Caki2 (cell line): ENCODE results near the gene BMERB1. TPM values are rescaled to one million over a fixed set of nuclear protein-coding genes. Genes with fewer than 3 reads are reported as not detected.

Source experiments
- total RNA-seq: library from RNA; depleted of rRNA; stranded (reverse); fragments of >200 nt; shearing (Covaris generic); gene quantifications from 2 replicates; pipeline ENCODE4 v1.2.3, GENCODE V29; 2014; ENCODE audit warnings: low replicate concordance; rRNA removed

Gene BMERB1
- total RNA-seq, 1 experiment from 2014 or later = 68.5 TPM

Other genes with a start within 250 kb of the BMERB1 start
- gene NPIPA5, start 56.3 kb upstream of the BMERB1 start, total RNA-seq = 0.96 TPM in 1 of 2 replicates, not detected in the other
- not detected in 2 replicates for gene MPV17L, start 38.8 kb upstream of the BMERB1 start, total RNA-seq
- 1.7 and 3.5 TPM in 2 replicates for gene MARF1, start 208.6 kb downstream of the BMERB1 start, total RNA-seq
- gene NDE1, start 215.7 kb downstream of the BMERB1 start, total RNA-seq = 50.5 and 73.2 TPM in 2 replicates